Coronary artery (tissue), 2 donors: ENCODE measurements around the gene PRSS36.
"Not testable (repeated sequence)": the region's sequence is repeated elsewhere in the genome, so short reads cannot be mapped to it uniquely, and the experiment has no call there.

Source experiments
- DNase-seq: peaks from one replicate; pipeline ENCODE4 v3.0.0-alpha.2; 2017; ENCODE audit warnings: low spot score
- H3K27ac ChIP-seq, 2 donors: fragments of 200-600 bp; sonication (generic); one replicate each; pipeline ENCODE4 v1.5.1; 2016 to 2019
- H3K4me3 ChIP-seq: fragments of 200-600 bp; sonication (generic); 2 replicates; pipeline ENCODE4 v1.5.1; 2016; ENCODE audit warnings: mild to moderate bottlenecking, moderate library complexity
- TF ChIP-seq, protein P1 (sequence below): fragments of 200-600 bp; sonication (generic); IDR thresholded peaks from one replicate; pipeline ENCODE4 v1.5.1; 2019; ENCODE audit warnings: antibody characterized with exemption

The PRSS36 gene

DNA sequence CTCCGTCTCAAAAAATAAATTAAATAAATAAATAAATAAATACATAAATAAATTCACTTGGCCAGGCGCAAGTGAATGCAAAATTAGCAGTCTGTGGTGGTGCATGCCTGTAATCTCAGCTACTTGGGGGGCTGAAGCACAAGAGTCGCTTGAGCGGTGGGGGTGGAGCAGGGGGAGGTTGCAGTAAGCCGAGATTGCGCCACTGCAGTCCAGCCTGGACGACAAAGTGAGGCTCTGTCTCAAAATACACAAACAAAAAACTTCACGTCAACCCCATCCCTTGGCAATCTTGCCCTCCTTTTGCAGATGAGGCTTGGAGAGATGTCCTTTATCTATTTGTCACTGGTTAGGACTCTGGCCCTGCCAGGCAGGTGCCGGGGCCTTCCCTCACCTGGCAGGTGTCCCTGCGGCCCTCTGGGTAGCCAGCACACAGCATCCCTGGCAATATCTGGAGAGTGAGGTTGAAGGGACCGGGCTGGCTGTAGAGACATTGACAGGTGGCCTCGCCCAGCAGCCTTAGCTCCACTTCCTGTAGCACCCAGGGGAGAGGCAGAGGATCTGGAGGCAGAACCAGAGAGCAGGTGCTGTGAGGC lies 4.4 kb downstream of the PRSS36 start:
- Histone ChIP-seq H3K4me3 (no peak overlapping the region), H3K27ac (no peak overlapping the region)
- DNase-seq = no peak
- TF ChIP-seq, protein P1, sequence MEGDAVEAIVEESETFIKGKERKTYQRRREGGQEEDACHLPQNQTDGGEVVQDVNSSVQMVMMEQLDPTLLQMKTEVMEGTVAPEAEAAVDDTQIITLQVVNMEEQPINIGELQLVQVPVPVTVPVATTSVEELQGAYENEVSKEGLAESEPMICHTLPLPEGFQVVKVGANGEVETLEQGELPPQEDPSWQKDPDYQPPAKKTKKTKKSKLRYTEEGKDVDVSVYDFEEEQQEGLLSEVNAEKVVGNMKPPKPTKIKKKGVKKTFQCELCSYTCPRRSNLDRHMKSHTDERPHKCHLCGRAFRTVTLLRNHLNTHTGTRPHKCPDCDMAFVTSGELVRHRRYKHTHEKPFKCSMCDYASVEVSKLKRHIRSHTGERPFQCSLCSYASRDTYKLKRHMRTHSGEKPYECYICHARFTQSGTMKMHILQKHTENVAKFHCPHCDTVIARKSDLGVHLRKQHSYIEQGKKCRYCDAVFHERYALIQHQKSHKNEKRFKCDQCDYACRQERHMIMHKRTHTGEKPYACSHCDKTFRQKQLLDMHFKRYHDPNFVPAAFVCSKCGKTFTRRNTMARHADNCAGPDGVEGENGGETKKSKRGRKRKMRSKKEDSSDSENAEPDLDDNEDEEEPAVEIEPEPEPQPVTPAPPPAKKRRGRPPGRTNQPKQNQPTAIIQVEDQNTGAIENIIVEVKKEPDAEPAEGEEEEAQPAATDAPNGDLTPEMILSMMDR = no peak

DNA sequence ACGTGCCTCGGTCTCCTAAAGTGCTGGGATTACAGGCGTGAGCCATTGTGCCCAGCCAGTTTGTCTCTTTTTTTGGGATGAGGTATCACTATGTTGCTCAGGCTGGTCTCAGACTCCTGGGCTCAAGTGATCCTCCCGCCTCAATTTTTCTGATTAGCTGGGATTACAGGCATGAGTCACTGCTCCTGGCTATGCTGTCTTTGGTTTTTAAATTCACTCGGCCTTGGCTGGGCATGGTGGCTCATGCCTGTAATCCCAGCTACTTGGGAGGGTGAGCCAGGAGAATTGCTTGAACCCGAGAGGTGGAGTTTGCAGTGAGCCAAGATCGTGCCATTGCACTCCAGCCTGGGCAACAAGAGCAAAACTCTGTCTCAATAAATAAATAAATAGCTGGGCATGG lies 5.4 kb downstream of the PRSS36 start:
- not testable (repeated sequence) for DNase-seq, H3K27ac ChIP-seq, H3K4me3 ChIP-seq

DNA sequence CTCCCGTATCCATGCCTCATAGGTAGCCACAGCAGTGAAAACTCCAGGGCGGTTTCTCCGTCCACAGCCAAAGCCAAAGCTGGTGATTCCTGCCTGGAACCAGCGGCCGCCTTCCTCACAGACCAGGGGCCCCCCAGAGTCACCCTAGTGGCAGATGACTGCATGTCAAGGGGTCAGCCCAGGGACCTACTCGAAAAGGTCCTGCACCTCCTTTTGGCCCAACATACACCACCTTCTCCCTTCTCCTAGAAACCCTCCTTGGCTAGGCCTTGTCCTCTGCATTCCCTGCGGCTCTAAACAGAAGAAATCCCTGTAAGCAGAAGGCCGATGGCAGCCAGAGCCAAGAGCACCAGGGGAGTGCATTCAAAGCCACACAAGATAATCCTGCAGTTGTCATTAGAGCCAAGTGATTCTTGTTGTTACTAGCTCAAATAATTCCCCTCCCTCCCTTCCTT lies 6.1 kb downstream of the PRSS36 start:
- DNase-seq = no peak
- H3K27ac ChIP-seq = no peak overlapping the region
- TF ChIP-seq, protein P1 = no peak
- H3K4me3 ChIP-seq = no peak overlapping the region

DNA sequence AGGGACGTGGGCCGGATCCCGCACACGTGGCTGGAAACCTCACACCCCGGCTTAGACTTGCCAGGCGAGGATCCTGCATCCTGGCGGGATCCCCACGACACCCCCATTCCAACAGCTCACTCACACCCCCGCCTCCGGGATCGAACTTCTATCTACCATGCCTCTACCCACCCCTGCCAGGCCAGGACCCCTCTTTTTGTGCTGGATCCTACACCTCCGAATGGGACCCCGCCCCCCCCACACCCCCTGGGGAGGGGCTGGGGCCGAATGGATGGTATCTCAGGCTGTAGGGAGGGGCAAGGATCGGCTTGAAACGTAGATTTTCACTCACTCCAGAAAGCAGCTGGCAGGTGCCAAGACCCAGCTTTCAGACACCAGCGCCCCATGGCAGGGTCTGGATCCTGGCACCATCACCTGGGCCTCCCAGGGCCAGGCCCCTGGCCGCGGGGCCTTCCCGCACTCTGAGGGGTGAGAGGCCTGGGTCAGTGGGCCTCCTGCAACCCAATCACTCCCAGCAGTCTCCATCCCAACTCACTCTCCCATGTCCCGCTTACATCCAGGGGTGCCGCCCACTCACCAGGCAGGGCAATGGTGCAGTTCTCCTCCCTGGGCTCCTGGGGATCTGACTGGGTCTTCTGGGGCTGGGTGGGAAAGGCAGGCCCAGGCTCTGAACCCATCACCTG lies 6.7 kb downstream of the PRSS36 start:
- Histone ChIP-seq H3K27ac (peak overlapping the region in 1 of 2 donors; percentile 90), H3K4me3 (peak overlapping the region; percentile 80)
- TF ChIP-seq, protein P1 = no peak
- DNase-seq = no peak

DNA sequence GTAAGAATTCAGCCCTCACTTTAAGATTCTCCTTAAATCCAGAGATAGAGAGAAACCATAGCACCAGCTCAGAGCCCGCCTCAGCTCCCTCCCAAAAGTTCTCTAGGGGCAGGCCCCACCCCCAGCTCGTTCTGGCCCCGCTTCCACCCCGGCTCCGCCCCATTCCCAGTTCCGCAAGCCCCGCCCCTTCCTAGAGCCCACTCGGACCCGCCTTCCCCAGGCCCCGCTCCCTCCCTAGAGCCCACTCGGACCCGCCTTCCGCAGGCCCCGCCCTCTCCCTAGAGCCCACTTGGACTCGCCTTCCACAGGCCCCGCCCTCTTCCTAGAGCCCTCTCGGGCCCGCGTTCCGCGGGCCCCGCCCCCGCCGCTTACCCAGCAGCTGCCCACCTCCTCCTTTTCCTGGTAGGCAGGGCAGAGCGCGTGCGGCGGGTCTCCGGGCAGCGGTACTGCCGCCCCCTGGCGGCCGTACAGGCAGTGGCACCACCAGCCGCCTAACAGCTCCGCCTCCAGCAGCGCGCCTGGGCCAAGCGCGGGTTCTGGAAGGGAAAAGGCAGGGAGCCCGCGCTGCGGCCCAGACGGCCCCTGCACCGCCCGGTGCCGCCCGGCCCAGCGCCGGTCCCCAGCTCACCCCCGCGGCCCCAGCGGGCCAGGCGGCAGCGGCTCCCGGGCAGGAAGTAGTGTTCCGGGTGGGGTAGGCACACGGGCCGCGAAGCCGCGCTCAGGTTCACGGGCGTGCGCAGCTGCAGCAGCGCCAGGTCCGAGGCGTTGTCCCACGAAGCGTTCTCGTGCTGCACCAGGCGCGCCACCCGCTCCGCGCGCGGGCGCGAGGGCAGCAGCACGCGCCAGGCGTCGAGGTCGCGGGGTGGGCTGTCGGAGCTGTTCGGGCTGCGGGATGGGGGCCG lies 7.5 kb downstream of the PRSS36 start:
- Histone ChIP-seq H3K4me3 (peak overlapping the region; percentile 80), H3K27ac (peak overlapping the region; percentile 57 to 90)
- DNase-seq = peak; percentile 100
- TF ChIP-seq, protein P1 = peak; percentile 99

DNA sequence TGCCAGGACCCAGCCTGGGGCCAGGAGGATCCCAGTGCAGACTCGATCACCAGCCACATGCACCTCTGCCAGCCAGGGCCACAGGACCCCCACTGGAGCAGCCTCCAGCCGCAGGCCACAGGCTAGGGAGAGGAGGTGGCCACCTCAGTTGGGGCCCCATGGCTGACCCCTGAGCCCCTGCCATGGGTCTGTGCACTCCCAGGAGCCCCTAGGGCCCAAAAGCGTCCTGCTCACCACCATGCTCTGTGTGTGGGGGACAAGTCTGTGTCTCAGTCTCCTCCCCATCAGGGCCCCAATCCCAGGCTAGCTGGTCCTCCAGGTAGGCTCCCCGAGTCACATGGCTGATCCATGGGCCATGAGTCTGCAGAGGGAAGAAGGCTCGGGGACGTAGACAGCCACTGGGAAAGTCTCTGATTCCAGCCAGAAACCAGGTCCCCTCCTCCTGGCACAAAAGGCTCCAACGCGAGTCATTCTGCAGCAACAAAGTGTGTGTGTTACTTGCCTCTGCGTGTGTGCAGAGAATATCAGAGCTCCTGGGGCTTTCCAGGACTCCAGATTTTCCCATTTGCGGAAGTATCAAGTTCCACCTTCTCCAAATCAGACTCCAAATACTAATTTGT lies 8.3 kb downstream of the PRSS36 start:
- DNase-seq = no peak
- H3K27ac ChIP-seq = peak overlapping the region; percentile 57 to 90
- peak overlapping the region; percentile 80 for H3K4me3 ChIP-seq
- TF ChIP-seq, protein P1 = no peak

DNA sequence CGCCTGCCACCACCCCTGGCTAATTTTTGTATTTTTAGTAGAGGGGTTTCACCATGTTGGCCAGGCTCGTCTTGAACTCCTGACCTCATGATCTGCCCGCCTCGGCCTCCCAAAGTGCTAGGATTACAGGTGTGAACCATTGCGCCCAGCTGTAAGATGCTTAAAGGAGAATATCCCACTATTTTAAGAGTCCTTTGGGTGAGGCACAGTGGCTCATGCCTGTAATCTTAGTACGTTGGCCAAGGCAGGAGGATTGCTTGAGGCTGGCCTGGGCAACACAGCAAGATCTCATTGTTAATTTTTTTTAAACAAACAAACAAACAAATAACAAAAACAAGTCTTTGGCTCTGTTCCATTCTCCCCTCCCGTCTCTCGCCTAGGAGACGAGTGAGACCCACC lies 8.8 kb downstream of the PRSS36 start:
- Histone ChIP-seq H3K4me3 (peak overlapping the region; percentile 80), H3K27ac (peak overlapping the region; percentile 57 to 90)
- DNase-seq = not testable (repeated sequence)
